GM08714 (cell line): ENCODE measurements around the gene HERPUD1.
A peak's percentile ranks its signal among the peaks of the same experiment; 100 is the strongest.
"Not testable (repeated sequence)": the region's sequence is repeated elsewhere in the genome, so short reads cannot be mapped to it uniquely, and the experiment has no call there.

Source experiments
- H3K4me3 ChIP-seq: fragments of 200-500 bp; sonication (Bioruptor generic); 2 replicates; pipeline ENCODE4 v1.5.1; 2014; ENCODE audit warnings: mild to moderate bottlenecking, low read length, inconsistent platforms
- ZNF274 ChIP-seq: IDR thresholded peaks from 2 replicates; pipeline ENCODE4 v1.6.1; 2012; ENCODE audit warnings: mild to moderate bottlenecking, low read depth, low read length

Gene HERPUD1, protein sequence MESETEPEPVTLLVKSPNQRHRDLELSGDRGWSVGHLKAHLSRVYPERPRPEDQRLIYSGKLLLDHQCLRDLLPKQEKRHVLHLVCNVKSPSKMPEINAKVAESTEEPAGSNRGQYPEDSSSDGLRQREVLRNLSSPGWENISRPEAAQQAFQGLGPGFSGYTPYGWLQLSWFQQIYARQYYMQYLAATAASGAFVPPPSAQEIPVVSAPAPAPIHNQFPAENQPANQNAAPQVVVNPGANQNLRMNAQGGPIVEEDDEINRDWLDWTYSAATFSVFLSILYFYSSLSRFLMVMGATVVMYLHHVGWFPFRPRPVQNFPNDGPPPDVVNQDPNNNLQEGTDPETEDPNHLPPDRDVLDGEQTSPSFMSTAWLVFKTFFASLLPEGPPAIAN

DNA sequence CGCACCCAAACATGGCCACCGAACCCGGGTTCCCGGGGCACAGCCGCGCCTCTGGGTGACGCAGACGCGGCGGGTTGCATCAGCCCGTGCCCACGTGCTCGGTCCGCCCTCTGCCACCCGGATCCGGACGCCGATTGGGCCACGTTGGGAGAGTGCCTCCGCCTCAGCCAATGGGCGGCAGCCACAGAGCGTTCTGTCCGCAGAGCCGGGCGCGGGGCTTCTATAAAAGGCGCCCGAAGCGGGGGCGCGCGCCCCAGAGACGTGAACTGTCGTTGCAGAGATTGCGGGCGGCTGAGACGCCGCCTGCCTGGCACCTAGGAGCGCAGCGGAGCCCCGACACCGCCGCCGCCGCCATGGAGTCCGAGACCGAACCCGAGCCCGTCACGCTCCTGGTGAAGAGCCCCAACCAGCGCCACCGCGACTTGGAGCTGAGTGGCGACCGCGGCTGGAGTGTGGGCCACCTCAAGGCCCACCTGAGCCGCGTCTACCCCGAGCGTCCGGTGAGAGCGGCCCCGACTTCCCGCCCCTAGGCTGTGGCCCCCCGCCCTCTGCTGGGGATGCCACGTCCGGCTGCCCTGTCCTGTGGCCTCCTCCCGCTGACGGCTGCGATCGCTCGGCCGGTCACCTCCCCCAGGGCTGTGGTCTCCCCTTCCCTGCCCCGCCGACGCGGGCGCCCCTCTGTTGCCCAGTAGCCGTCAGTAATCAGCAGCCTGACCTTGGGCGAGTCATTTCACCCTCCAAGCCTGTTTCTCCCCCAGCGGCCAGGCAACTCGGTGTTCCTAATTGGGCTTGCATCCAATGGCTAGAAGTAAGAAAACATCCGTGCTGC lies at the start of gene HERPUD1:
TSS of gene HERPUD1 (plus strand) at position 251 of the 829 bp plus-strand sequence. CDS start at position 354, 103 bp downstream.
- TF ChIP-seq ZNF274, result no peak

DNA sequence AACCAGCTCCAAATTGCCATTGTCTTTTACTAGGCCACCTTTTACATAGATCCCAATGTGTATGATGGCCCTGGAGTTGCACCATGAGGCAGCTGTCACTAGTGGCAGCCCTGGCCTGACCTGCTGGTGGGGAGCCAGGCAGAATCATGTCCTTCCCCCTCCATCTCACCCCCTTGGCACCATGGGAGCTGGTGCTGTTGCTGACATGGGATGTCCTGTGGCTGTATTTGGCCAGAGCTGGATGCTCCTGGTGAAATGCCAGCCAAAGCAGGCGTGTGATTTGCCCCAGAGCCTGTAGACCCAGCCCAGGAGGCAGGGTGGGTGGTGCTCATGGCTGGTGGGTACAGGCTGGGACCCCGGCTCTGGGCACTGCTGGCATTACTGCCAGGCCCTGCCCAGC lies 48.4 kb upstream of the HERPUD1 start:
- TF ChIP-seq ZNF274, result no peak
- no peak overlapping the region for H3K4me3 ChIP-seq

More for the DNA sequence above, at the start of gene HERPUD1:
- peak within 1 kb of the TSS; percentile 83 for H3K4me3 ChIP-seq

DNA sequence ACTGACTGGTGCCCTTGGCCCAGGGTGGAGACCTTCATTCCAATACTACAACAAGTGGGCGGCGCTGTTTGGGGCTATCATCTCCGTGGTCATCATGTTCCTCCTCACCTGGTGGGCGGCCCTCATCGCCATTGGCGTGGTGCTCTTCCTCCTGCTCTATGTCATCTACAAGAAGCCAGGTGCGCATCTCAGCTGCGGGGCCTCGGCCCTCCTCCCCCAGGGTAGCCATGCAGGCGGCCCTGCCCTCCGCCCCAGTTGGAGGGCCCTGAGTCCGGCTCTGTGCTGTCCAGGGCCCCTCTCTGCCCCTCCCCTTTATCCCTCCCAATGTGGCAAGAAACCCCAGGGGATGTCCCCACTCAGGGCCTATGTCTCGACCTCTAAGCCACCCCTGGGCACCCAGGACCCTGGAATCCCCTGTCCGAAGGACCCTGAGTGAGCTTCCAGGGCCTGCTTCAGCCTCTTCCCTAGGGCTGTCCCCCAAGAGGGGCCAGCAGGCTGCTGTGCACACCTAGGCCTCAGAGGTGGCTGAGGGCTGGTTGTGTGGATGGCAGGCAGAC lies 47.8 kb upstream of the HERPUD1 start:
- H3K4me3 ChIP-seq, result no peak overlapping the region
- no peak for TF ChIP-seq ZNF274

DNA sequence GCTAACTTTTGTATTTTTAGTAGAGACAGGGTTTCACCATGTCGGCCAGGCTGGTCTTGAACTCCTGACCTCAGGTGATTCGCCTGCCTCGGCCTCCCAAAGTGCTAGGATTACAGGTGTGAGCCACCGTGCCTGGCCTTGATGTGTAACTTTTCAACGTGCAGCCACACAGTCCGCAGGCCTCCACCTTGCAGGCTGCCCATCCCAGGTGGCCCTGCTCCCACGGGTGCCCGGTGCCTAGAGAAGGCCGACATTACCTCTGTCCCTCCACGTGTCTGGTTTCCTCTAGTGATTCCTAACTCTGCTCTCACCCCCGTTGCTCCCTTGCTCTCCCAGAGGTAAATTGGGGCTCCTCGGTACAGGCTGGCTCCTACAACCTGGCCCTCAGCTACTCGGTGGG lies 47.0 kb upstream of the HERPUD1 start:
- H3K4me3 ChIP-seq, result not testable (repeated sequence)

DNA sequence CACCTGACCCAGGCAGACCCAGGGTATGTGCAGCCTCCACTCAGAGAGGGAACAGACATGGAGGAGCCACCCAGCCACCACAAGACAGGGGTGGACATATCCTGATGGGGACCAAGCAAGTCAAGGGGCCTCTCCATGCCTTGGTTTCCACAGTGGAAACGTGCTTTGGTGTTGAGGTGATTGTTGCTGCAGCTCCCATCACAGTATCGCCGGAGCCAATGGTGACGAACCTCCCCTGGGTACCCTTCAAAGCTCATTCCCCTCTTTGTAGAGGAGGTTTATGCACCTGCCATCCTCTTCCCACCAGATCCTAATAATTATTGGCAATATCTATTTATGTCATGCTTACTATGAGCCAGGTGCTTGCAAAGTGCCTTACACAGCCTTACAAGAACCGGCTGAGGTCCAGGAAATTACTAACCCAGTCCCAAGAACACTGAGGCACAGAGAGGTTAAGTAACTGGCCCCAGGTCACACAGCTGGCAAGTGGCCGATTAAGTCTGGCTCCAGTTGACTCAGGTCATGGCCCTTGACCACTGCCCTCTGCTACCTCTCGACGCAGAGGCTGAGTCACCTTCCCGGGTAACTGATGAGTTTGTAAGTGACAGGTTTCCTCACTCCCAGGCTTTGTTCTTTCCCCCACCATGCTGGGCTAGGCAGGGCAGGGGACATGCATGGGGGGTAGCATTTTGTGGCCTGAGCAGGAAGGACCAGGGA lies 46.3 kb upstream of the HERPUD1 start:
- H3K4me3 ChIP-seq, result no peak overlapping the region
- TF ChIP-seq ZNF274, result no peak

DNA sequence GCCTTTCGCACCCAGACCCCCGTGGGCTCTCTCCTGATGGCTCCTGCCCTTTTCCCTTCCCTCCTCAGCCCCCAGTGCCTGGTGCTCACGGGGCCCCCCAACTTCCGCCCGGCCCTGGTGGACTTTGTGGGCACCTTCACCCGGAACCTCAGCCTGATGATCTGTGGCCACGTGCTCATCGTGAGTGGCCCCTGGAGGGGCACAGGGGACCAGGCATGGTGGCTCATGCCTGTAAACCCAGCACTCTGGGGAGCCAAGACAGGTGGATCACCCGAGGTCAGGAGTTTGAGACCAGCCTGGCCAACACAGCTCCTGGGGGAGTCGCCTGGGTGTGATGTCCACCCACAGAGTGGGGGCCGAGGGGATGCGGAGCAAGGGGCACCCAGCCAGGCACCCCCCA lies 45.6 kb upstream of the HERPUD1 start:
- TF ChIP-seq ZNF274, result no peak

DNA sequence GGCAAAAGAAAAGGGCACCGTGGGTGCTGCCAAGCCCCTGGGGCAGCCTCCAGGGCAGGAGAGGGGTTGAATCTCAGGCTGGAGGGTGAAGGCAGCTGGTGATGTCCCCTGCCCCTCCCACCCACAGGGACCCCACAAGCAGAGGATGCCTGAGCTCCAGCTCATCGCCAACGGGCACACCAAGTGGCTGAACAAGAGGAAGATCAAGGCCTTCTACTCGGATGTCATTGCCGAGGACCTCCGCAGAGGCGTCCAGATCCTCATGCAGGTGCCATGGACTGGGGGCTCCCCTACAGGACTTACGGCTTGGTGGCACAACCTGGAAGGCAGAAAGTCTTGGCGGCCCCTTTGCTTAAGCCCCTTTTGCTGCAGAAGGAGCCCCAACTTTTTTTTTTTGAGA lies 45.1 kb upstream of the HERPUD1 start:
- H3K4me3 ChIP-seq, result no peak overlapping the region
- TF ChIP-seq ZNF274, result no peak

More for the DNA sequence above, 45.6 kb upstream of the HERPUD1 start:
- no peak overlapping the region for H3K4me3 ChIP-seq

DNA sequence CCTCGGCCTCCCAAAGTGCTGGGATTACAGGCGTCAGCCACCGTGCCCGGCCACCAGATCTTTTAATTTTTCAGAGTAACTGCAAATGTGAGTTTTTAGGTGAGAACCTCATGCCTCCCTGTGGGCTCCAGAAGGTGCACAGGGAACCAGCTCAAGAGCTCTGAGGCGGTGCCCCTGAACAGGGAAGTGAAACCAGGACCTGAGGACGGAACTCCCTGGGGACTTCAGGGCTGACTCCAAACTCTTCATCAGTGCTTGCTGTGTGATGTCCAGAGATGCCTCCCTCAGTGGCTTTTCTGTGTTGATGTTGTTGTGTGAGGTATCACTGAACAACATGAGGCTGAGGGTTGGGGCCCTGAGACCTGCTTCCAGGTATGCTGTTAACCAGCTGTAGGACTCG lies 43.1 kb upstream of the HERPUD1 start:
- no peak overlapping the region for H3K4me3 ChIP-seq
- no peak for TF ChIP-seq ZNF274

DNA sequence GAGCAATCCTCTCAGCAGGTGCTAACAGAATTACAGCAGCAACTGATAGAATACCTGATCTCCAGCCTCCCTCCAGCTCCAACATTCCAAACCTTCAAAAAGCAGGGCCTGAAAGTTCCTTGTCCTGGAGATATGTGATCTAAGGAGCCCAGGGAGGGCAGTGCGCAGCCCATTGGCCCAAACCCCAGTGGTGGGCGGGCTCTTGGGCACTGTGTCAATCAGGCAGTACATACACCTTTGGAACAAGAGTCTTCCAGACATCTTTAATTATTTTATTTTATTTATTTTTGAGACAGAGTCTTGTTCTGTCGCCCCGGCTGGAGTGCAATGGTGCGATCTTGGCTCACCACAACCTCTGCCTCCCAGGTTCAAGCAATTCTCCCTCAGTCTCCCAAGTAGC lies 42.7 kb upstream of the HERPUD1 start:
- no peak for TF ChIP-seq ZNF274
- no peak overlapping the region for H3K4me3 ChIP-seq

DNA sequence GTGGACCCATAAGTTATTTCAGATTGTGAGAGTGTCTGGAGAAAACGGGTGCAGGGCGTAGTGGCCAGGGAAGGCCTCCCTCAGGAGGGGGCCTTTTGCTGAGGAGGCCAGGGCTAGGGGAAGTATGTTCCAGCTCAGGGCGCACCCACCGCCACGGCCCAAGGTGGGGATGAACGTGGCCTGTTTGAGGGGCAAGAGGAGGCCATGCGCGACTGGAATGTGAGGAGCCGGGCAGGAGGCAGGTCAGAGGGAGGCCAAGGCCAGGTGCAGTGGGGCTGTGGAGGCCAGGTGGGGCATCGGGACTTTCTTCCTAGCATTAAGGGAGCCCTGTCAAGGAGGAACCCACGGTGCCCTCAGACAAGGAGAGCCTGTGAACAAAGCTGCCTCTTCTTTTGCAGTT lies 40.3 kb upstream of the HERPUD1 start:
- TF ChIP-seq ZNF274, result no peak
- no peak overlapping the region for H3K4me3 ChIP-seq

DNA sequence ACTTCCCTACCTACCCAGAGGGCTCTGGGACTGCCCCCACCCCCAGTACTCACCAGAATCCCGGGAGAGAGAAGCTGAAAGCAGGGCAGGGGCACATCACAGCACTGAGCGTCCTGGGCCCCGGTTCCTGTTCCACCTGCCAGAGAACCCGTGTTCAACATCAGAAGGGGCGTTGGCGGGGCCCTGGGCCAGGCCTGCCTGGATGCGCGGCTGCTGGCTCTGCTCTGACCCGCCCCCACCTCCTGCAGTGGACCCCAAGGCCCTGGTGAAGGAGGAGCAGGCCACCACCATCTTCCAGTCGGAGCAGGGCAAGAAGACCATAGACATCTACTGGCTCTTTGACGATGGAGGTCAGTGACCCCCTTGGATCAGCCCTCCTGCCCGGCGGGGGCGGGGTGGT lies 39.2 kb upstream of the HERPUD1 start:
- no peak overlapping the region for H3K4me3 ChIP-seq
- TF ChIP-seq ZNF274, result no peak

DNA sequence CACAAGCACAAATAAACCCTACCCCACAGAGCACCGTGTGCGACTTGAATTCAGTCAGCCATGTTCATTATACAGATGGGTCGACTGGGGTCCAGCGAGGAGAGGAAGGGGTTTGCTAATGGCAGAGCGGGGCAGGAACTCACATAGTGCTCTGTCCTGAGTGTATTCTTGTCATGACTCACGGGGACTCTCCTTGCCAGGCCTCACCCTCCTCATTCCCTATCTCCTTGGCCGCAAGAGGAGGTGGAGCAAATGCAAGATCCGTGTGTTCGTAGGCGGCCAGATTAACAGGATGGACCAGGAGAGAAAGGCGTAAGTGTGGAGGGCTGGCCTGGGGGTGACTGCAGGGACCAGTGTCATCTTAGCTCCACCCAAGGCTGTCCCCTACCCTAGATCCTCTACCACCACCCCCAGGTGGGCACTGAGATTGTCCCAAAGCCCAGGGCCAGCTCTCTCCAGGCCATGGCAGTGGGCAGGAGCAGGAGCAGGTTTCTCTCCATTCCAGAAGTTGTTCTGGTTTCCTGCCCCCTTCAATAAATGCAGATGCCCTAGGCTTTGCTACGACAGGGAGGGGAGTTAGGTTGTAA lies 37.5 kb upstream of the HERPUD1 start:
- no peak for TF ChIP-seq ZNF274
- H3K4me3 ChIP-seq, result no peak overlapping the region

DNA sequence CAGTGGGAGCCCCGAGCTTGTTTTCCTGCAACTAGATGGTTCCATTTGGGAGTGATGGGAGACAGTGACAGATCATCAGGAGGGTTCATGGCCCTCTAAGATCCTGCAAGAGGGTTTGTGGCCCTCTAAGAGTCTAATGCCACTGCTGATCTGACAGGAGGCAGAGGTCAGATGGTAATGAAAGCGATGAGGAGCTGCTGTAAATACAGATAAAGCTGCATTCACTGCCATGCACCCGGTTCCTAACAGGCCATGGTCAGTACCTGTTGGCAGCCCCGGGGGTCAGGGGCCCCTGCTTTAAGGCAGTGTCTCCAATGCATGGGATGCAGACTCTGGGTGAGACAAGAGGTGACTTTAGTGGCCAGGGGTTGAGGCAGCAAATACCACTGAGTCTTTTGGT lies 36.1 kb upstream of the HERPUD1 start:
- H3K4me3 ChIP-seq, result no peak overlapping the region
- TF ChIP-seq ZNF274, result no peak

DNA sequence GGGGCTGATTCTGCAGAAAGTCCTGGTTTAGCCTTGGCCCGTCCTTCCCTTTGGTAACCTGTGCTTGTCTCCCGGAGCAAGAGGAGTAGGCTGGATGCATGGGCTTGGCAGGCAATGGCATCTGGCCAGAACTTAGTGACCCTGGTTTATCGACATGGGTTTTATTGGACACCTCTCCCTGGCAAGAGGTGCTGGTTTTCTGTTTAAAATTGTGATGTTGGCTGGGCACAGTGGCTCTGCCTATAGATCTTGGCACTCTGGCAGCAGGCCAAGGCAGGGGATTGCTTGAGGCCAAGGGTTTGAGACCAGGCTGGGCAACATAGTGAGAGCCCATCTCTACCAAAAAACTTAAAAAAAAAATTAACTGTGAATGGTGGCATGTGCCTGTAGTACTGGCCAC lies 35.7 kb upstream of the HERPUD1 start:
- no peak for TF ChIP-seq ZNF274
- H3K4me3 ChIP-seq, result no peak overlapping the region
